Measurements from ENCODE around the gene SCFD2.
"Not testable (repeated sequence)": the region's sequence is repeated elsewhere in the genome, so short reads cannot be mapped to it uniquely, and the experiment has no call there.

SCFD2 gene

GRCh38 chr4:53057108-53057507 lies 308.8 kb downstream of the SCFD2 start:
- H3K27ac ChIP-seq (ENCODE audit: low read length); H3K27me3 ChIP-seq (ENCODE audit: control insufficient read depth, insufficient read depth, low read length); H3K9me3 ChIP-seq (ENCODE audit: control insufficient read depth, low read depth, low read length); H3K4me1 ChIP-seq (ENCODE audit: control insufficient read depth, low read depth, low read length); H3K9ac ChIP-seq (ENCODE audit: low read length); H3K36me3 ChIP-seq (ENCODE audit: control insufficient read depth, low read depth, low read length); H3K4me3 ChIP-seq (ENCODE audit: low read length): not testable (repeated sequence)

DNA sequence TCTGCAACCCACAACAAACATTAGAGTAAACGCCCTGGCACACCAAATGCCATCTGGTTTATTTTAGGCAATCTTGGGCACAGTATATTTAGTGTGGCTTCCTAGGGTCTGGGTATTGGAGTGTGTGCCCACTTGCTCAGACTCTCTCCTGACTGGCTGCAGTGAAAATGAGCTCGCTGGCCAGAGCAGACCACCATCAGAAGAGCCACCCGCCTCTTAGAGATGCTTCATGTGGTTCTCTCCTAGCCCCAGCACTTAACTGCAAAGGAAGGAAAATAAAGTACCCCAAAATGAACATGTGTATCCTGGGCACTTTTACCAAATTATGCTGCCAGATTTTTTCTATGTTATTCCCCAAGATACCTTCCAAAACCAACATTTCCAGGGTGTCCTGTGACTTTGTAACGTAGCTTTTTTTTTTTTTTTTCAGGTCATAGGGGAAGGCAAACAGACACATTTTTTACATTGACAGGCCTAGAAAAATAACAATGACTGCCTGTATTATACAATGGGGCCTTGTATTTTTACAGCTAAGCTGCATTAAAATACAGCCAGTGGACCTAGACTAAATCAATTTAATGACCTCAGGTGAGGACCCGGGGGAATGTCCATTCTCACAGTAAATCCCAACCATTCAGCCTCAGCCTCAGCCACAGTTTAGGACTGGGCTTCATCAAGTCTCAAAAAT lies 310.0 kb downstream of the SCFD2 start:
- H3K27ac ChIP-seq (ENCODE audit: low read length), result no peak overlapping the region
- H3K9ac ChIP-seq (ENCODE audit: low read length), result no peak overlapping the region
- H3K4me3 ChIP-seq (ENCODE audit: low read length), result no peak overlapping the region
- H3K4me1 ChIP-seq (ENCODE audit: control insufficient read depth, low read depth, low read length), result no peaks in the 10 kb centered on the region
- no peaks in the 10 kb centered on the region for H3K9me3 ChIP-seq (ENCODE audit: control insufficient read depth, low read depth, low read length)
- no peaks in the 10 kb centered on the region for H3K27me3 ChIP-seq (ENCODE audit: control insufficient read depth, insufficient read depth, low read length)
- H3K36me3 ChIP-seq (ENCODE audit: control insufficient read depth, low read depth, low read length), result no peaks in the 10 kb centered on the region

- H3K27ac ChIP-seq (ENCODE audit: low read length), result no peak overlapping the region
- H3K9me3 ChIP-seq (ENCODE audit: control insufficient read depth, low read depth, low read length), result no peaks in the 10 kb centered on the region
- no peak overlapping the region for H3K4me3 ChIP-seq (ENCODE audit: low read length)
- H3K9ac ChIP-seq (ENCODE audit: low read length), result no peak overlapping the region
- no peaks in the 10 kb centered on the region for H3K27me3 ChIP-seq (ENCODE audit: control insufficient read depth, insufficient read depth, low read length)
- H3K4me1 ChIP-seq (ENCODE audit: control insufficient read depth, low read depth, low read length), result no peaks in the 10 kb centered on the region
- H3K36me3 ChIP-seq (ENCODE audit: control insufficient read depth, low read depth, low read length), result no peaks in the 10 kb centered on the region
These were observed 310.6 kb downstream of the SCFD2 start for GRCh38 chr4:53055274-53055673.

- no peaks in the 10 kb centered on the region for H3K36me3 ChIP-seq (ENCODE audit: control insufficient read depth, low read depth, low read length)
- H3K27ac ChIP-seq (ENCODE audit: low read length), result no peak overlapping the region
- no peaks in the 10 kb centered on the region for H3K27me3 ChIP-seq (ENCODE audit: control insufficient read depth, insufficient read depth, low read length)
- H3K4me1 ChIP-seq (ENCODE audit: control insufficient read depth, low read depth, low read length), result no peaks in the 10 kb centered on the region
- no peaks in the 10 kb centered on the region for H3K9me3 ChIP-seq (ENCODE audit: control insufficient read depth, low read depth, low read length)
- H3K4me3 ChIP-seq (ENCODE audit: low read length), result no peak overlapping the region
- no peak overlapping the region for H3K9ac ChIP-seq (ENCODE audit: low read length)
These were observed 315.5 kb downstream of the SCFD2 start for GRCh38 chr4:53050361-53050774.

DNA sequence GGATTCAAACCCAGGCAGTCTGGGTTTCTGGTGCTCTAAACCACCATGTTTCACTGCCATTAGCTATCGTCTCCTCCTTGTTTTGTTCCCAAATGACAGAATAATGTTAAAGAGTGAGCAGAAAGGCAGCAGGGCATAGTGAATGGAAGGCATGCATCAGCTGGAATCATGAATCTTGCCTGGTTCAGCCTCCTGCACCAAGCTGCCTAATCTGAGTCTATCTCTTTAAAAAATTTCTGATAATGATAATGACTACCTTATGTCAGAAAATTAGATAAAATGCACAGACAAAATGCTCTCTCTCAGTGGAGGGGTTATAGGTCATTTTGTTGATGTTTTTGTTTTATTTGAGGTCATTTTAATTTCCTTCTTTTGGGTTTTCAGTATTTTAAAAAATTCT lies 316.3 kb downstream of the SCFD2 start:
- H3K4me3 ChIP-seq (ENCODE audit: low read length), result no peak overlapping the region
- no peaks in the 10 kb centered on the region for H3K27me3 ChIP-seq (ENCODE audit: control insufficient read depth, insufficient read depth, low read length)
- H3K4me1 ChIP-seq (ENCODE audit: control insufficient read depth, low read depth, low read length), result no peaks in the 10 kb centered on the region
- no peak overlapping the region for H3K9ac ChIP-seq (ENCODE audit: low read length)
- no peaks in the 10 kb centered on the region for H3K36me3 ChIP-seq (ENCODE audit: control insufficient read depth, low read depth, low read length)
- H3K9me3 ChIP-seq (ENCODE audit: control insufficient read depth, low read depth, low read length), result no peaks in the 10 kb centered on the region
- no peak overlapping the region for H3K27ac ChIP-seq (ENCODE audit: low read length)

DNA sequence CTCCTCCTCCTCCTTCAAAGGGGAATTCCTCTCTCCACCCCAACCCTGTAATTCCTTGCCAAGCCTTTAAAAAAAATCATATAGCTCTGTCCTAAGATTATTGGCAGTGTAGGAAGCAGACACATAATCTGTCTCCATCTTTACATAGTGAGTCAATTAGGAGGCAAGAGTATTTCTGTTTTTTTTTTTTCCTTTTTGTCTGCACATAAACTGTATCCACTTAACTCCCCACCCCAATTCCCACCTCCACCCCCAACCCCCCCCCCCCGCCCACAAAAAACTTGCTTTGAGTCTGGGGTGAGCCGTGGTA lies 321.3 kb downstream of the SCFD2 start:
- Histone ChIP-seq H3K4me1 (ENCODE audit: control insufficient read depth, low read depth, low read length) (no peaks in the 10 kb centered on the region), H3K36me3 (ENCODE audit: control insufficient read depth, low read depth, low read length) (no peaks in the 10 kb centered on the region), H3K27ac (ENCODE audit: low read length) (no peak overlapping the region), H3K4me3 (ENCODE audit: low read length) (no peak overlapping the region), H3K9ac (ENCODE audit: low read length) (no peak overlapping the region), H3K9me3 (ENCODE audit: control insufficient read depth, low read depth, low read length) (no peaks in the 10 kb centered on the region), H3K27me3 (ENCODE audit: control insufficient read depth, insufficient read depth, low read length) (no peaks in the 10 kb centered on the region)

DNA sequence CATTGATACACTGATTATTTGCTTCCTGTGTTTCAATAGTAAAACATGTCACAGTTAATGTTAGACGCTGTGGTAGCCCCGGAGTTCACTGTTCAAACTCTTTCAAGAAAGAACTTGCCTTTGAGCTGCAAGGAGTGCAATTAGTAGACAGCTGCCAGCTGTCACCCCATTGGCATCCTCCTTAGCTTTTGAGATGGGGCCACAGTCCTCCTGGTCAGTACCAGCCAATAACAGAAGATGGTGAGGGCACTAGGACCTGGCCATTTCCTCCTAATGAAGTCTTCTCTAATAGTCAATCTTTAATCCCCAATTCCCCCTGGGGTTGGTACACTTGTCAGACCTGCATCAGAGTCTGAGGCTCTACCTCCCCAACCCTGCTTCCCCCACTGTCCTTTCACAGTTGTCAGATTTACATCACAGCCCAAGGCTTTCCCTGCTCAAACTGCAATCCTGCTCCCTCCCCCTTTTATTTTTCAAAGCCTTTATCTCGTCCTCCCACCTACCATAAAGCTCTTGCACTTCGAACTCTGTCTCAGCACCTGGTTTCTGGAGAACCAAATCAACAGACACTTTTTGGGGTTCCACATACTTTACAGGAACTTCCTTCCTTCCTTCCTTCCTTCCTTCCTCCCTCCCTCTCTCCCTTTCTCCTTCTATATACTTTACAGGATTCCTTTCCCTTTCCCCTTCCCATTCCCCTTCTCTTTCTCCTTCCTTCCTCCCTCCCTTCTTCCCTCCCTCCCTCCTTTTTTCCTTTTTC lies 321.8 kb downstream of the SCFD2 start:
- H3K9me3 ChIP-seq (ENCODE audit: control insufficient read depth, low read depth, low read length), result no peaks in the 10 kb centered on the region
- H3K4me1 ChIP-seq (ENCODE audit: control insufficient read depth, low read depth, low read length), result no peaks in the 10 kb centered on the region
- no peak overlapping the region for H3K27ac ChIP-seq (ENCODE audit: low read length)
- H3K36me3 ChIP-seq (ENCODE audit: control insufficient read depth, low read depth, low read length), result no peaks in the 10 kb centered on the region
- no peak overlapping the region for H3K9ac ChIP-seq (ENCODE audit: low read length)
- no peaks in the 10 kb centered on the region for H3K27me3 ChIP-seq (ENCODE audit: control insufficient read depth, insufficient read depth, low read length)
- no peak overlapping the region for H3K4me3 ChIP-seq (ENCODE audit: low read length)

DNA sequence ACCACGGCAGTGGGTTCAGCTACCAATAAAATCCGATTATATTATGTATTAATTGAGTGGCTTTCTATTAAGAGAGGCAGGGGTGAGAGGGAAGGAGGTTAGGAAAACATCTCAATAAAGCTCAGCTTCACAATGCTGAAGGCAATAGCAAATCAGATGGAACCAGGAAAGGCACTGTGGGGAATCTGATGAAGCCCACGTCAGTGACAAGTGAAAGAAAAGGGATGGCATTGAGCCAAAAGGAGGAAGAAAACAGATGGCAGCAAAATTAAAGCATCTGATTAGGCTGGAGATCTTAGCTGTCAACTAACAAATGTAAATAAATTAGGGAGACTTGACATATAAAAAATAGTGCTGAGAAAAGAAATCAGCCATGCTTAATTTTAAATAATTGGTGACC lies 322.8 kb downstream of the SCFD2 start:
- Histone ChIP-seq H3K27ac (ENCODE audit: low read length) (no peak overlapping the region), H3K9ac (ENCODE audit: low read length) (no peak overlapping the region), H3K4me3 (ENCODE audit: low read length) (no peak overlapping the region), H3K36me3 (ENCODE audit: control insufficient read depth, low read depth, low read length) (no peaks in the 10 kb centered on the region), H3K27me3 (ENCODE audit: control insufficient read depth, insufficient read depth, low read length) (no peaks in the 10 kb centered on the region), H3K4me1 (ENCODE audit: control insufficient read depth, low read depth, low read length) (no peaks in the 10 kb centered on the region), H3K9me3 (ENCODE audit: control insufficient read depth, low read depth, low read length) (no peaks in the 10 kb centered on the region)

DNA sequence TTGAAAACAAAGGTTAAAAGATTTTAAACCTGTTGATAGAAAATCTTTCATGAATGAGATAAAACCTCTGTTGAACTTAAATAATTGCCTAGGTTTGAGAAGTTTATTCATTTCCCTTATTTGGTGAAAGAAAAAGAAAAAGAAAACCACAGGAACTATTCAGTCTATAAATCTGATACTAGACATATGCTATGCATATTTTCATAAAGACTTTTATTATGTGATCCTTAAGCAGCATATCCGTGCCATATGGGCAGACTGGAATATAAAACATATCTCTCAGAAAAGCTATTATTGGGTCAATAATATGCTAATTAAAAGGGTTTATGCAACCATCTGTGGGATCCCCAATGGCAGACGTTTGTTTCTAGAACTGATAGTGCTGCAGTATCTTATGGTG lies 325.0 kb downstream of the SCFD2 start:
- Histone ChIP-seq H3K9ac (ENCODE audit: low read length) (no peak overlapping the region), H3K4me1 (ENCODE audit: control insufficient read depth, low read depth, low read length) (no peaks in the 10 kb centered on the region), H3K36me3 (ENCODE audit: control insufficient read depth, low read depth, low read length) (no peaks in the 10 kb centered on the region), H3K9me3 (ENCODE audit: control insufficient read depth, low read depth, low read length) (no peaks in the 10 kb centered on the region), H3K27ac (ENCODE audit: low read length) (no peak overlapping the region), H3K4me3 (ENCODE audit: low read length) (no peak overlapping the region), H3K27me3 (ENCODE audit: control insufficient read depth, insufficient read depth, low read length) (no peaks in the 10 kb centered on the region)

GRCh38 chr4:53040459-53040815 lies 325.4 kb downstream of the SCFD2 start:
- no peak overlapping the region for H3K27ac ChIP-seq (ENCODE audit: low read length)
- no peak overlapping the region for H3K9ac ChIP-seq (ENCODE audit: low read length)
- no peaks in the 10 kb centered on the region for H3K36me3 ChIP-seq (ENCODE audit: control insufficient read depth, low read depth, low read length)
- no peaks in the 10 kb centered on the region for H3K9me3 ChIP-seq (ENCODE audit: control insufficient read depth, low read depth, low read length)
- H3K4me3 ChIP-seq (ENCODE audit: low read length), result no peak overlapping the region
- no peaks in the 10 kb centered on the region for H3K27me3 ChIP-seq (ENCODE audit: control insufficient read depth, insufficient read depth, low read length)
- no peaks in the 10 kb centered on the region for H3K4me1 ChIP-seq (ENCODE audit: control insufficient read depth, low read depth, low read length)

- Histone ChIP-seq H3K27me3 (ENCODE audit: control insufficient read depth, insufficient read depth, low read length) (no peaks in the 10 kb centered on the region), H3K4me3 (ENCODE audit: low read length) (no peak overlapping the region), H3K9me3 (ENCODE audit: control insufficient read depth, low read depth, low read length) (peaks cover 3% of the 10 kb centered on the region), H3K4me1 (ENCODE audit: control insufficient read depth, low read depth, low read length) (no peaks in the 10 kb centered on the region), H3K27ac (ENCODE audit: low read length) (no peak overlapping the region), H3K9ac (ENCODE audit: low read length) (no peak overlapping the region), H3K36me3 (ENCODE audit: control insufficient read depth, low read depth, low read length) (no peaks in the 10 kb centered on the region)
These were observed 326.0 kb downstream of the SCFD2 start for GRCh38 chr4:53039741-53040458.

- no peaks in the 10 kb centered on the region for H3K36me3 ChIP-seq (ENCODE audit: control insufficient read depth, low read depth, low read length)
- no peak overlapping the region for H3K27ac ChIP-seq (ENCODE audit: low read length)
- no peaks in the 10 kb centered on the region for H3K4me1 ChIP-seq (ENCODE audit: control insufficient read depth, low read depth, low read length)
- peaks cover 3% of the 10 kb centered on the region for H3K9me3 ChIP-seq (ENCODE audit: control insufficient read depth, low read depth, low read length)
- no peak overlapping the region for H3K4me3 ChIP-seq (ENCODE audit: low read length)
- no peak overlapping the region for H3K9ac ChIP-seq (ENCODE audit: low read length)
- H3K27me3 ChIP-seq (ENCODE audit: control insufficient read depth, insufficient read depth, low read length), result no peaks in the 10 kb centered on the region
These were observed 328.0 kb downstream of the SCFD2 start for GRCh38 chr4:53037892-53038291.
